Measurements from ENCODE around the gene UPK3B.
"Not testable (repeated sequence)": the region's sequence is repeated elsewhere in the genome, so short reads cannot be mapped to it uniquely, and the experiment has no call there.

Gene UPK3B

GRCh38 chr7:76531643-76532042 lies 21.3 kb downstream of the UPK3B start:
- not testable (repeated sequence) for H3K4me3 ChIP-seq (ENCODE audit: low read length); H3K9me3 ChIP-seq (ENCODE audit: control insufficient read depth, low read depth, low read length); H3K4me1 ChIP-seq (ENCODE audit: control insufficient read depth, low read depth, low read length); H3K9ac ChIP-seq (ENCODE audit: low read length); H3K27ac ChIP-seq (ENCODE audit: low read length); H3K27me3 ChIP-seq (ENCODE audit: control insufficient read depth, insufficient read depth, low read length); H3K36me3 ChIP-seq (ENCODE audit: control insufficient read depth, low read depth, low read length)

- H3K9me3 ChIP-seq (ENCODE audit: control insufficient read depth, low read depth, low read length); H3K27me3 ChIP-seq (ENCODE audit: control insufficient read depth, insufficient read depth, low read length); H3K36me3 ChIP-seq (ENCODE audit: control insufficient read depth, low read depth, low read length); H3K4me3 ChIP-seq (ENCODE audit: low read length); H3K9ac ChIP-seq (ENCODE audit: low read length); H3K27ac ChIP-seq (ENCODE audit: low read length); H3K4me1 ChIP-seq (ENCODE audit: control insufficient read depth, low read depth, low read length): not testable (repeated sequence)
These were observed 32.8 kb downstream of the UPK3B start, which contains the start of gene SPDYE16 for GRCh38 chr7:76543197-76543596. TSS of gene SPDYE16 (minus strand) at chr7:76543297. CDS start at chr7:76541459, 1,838 bp downstream.

GRCh38 chr7:76549025-76549854 lies 38.9 kb downstream of the UPK3B start:
- Histone ChIP-seq H3K9ac (ENCODE audit: low read length) (peak overlapping the region; percentile 73), H3K4me3 (ENCODE audit: low read length) (peak overlapping the region; percentile 69)
- not testable (repeated sequence) for H3K27ac ChIP-seq (ENCODE audit: low read length); H3K4me1 ChIP-seq (ENCODE audit: control insufficient read depth, low read depth, low read length); H3K27me3 ChIP-seq (ENCODE audit: control insufficient read depth, insufficient read depth, low read length); H3K9me3 ChIP-seq (ENCODE audit: control insufficient read depth, low read depth, low read length); H3K36me3 ChIP-seq (ENCODE audit: control insufficient read depth, low read depth, low read length)

- H3K27ac ChIP-seq (ENCODE audit: low read length); H3K27me3 ChIP-seq (ENCODE audit: control insufficient read depth, insufficient read depth, low read length); H3K36me3 ChIP-seq (ENCODE audit: control insufficient read depth, low read depth, low read length); H3K9me3 ChIP-seq (ENCODE audit: control insufficient read depth, low read depth, low read length); H3K4me1 ChIP-seq (ENCODE audit: control insufficient read depth, low read depth, low read length): not testable (repeated sequence)
- H3K9ac ChIP-seq (ENCODE audit: low read length) = peak overlapping the region; percentile 73
- peak overlapping the region; percentile 69 for H3K4me3 ChIP-seq (ENCODE audit: low read length)
These were observed 39.5 kb downstream of the UPK3B start for GRCh38 chr7:76549855-76550248.

GRCh38 chr7:76551992-76552391 lies 41.6 kb downstream of the UPK3B start:
- not testable (repeated sequence) for H3K9me3 ChIP-seq (ENCODE audit: control insufficient read depth, low read depth, low read length); H3K9ac ChIP-seq (ENCODE audit: low read length); H3K4me3 ChIP-seq (ENCODE audit: low read length); H3K27ac ChIP-seq (ENCODE audit: low read length); H3K36me3 ChIP-seq (ENCODE audit: control insufficient read depth, low read depth, low read length); H3K4me1 ChIP-seq (ENCODE audit: control insufficient read depth, low read depth, low read length); H3K27me3 ChIP-seq (ENCODE audit: control insufficient read depth, insufficient read depth, low read length)

GRCh38 chr7:76559685-76560084 lies 49.3 kb downstream of the UPK3B start:
- H3K36me3 ChIP-seq (ENCODE audit: control insufficient read depth, low read depth, low read length); H3K27me3 ChIP-seq (ENCODE audit: control insufficient read depth, insufficient read depth, low read length); H3K27ac ChIP-seq (ENCODE audit: low read length); H3K9me3 ChIP-seq (ENCODE audit: control insufficient read depth, low read depth, low read length); H3K9ac ChIP-seq (ENCODE audit: low read length); H3K4me1 ChIP-seq (ENCODE audit: control insufficient read depth, low read depth, low read length); H3K4me3 ChIP-seq (ENCODE audit: low read length): not testable (repeated sequence)

GRCh38 chr7:76560157-76560556 lies 49.8 kb downstream of the UPK3B start:
- H3K9ac ChIP-seq (ENCODE audit: low read length); H3K27me3 ChIP-seq (ENCODE audit: control insufficient read depth, insufficient read depth, low read length); H3K9me3 ChIP-seq (ENCODE audit: control insufficient read depth, low read depth, low read length); H3K4me1 ChIP-seq (ENCODE audit: control insufficient read depth, low read depth, low read length); H3K4me3 ChIP-seq (ENCODE audit: low read length); H3K36me3 ChIP-seq (ENCODE audit: control insufficient read depth, low read depth, low read length); H3K27ac ChIP-seq (ENCODE audit: low read length): not testable (repeated sequence)

GRCh38 chr7:76561342-76561741 lies 51.0 kb downstream of the UPK3B start:
- H3K4me3 ChIP-seq (ENCODE audit: low read length); H3K9me3 ChIP-seq (ENCODE audit: control insufficient read depth, low read depth, low read length): not testable (repeated sequence)

GRCh38 chr7:76565001-76565400 lies 54.6 kb downstream of the UPK3B start:
- H3K4me1 ChIP-seq (ENCODE audit: control insufficient read depth, low read depth, low read length); H3K36me3 ChIP-seq (ENCODE audit: control insufficient read depth, low read depth, low read length): not testable (repeated sequence)

More at GRCh38 chr7:76561342-76561741, 51.0 kb downstream of the UPK3B start:
- not testable (repeated sequence) for H3K27me3 ChIP-seq (ENCODE audit: control insufficient read depth, insufficient read depth, low read length); H3K27ac ChIP-seq (ENCODE audit: low read length); H3K36me3 ChIP-seq (ENCODE audit: control insufficient read depth, low read depth, low read length); H3K9ac ChIP-seq (ENCODE audit: low read length); H3K4me1 ChIP-seq (ENCODE audit: control insufficient read depth, low read depth, low read length)

More at GRCh38 chr7:76565001-76565400, 54.6 kb downstream of the UPK3B start:
- H3K9ac ChIP-seq (ENCODE audit: low read length); H3K27ac ChIP-seq (ENCODE audit: low read length); H3K4me3 ChIP-seq (ENCODE audit: low read length); H3K27me3 ChIP-seq (ENCODE audit: control insufficient read depth, insufficient read depth, low read length); H3K9me3 ChIP-seq (ENCODE audit: control insufficient read depth, low read depth, low read length): not testable (repeated sequence)

Measured in iPS-18a (cell line).